Measurements from ENCODE around the gene HLA-DPB1. TPM values are rescaled to one million over a fixed set of nuclear protein-coding genes. Genes with fewer than 3 reads are reported as not detected.

Gene HLA-DPB1
- total RNA-seq, 1 donor from 2014 or later, result 94.8 TPM

GRCh38 chr6:33124947-33125346 is 49.2 kb downstream of the HLA-DPB1 start:
- no peak for DNase-seq (ENCODE audit: extremely low spot score in 2 of 2)
- Histone ChIP-seq H3K36me3 (no peaks in the 10 kb centered on the region), H3K4me1 (no peaks in the 10 kb centered on the region), H3K27me3 (no peaks in the 10 kb centered on the region), H3K9me3 (no peaks in the 10 kb centered on the region), H3K4me3 (no peak overlapping the region), H3K27ac (no peak overlapping the region)
- intact Hi-C loops (cut with DNase I), result no loop called here
- TF ChIP-seq POLR2A (IDR thresholded peaks at IDR 0.05), result no peak
- TF ChIP-seq POLR2AphosphoS5 (IDR thresholded peaks at IDR 0.05; ENCODE audit: insufficient read depth in 1 of 2, low read depth in 1 of 2), result no peak
- TF ChIP-seq, protein P1, sequence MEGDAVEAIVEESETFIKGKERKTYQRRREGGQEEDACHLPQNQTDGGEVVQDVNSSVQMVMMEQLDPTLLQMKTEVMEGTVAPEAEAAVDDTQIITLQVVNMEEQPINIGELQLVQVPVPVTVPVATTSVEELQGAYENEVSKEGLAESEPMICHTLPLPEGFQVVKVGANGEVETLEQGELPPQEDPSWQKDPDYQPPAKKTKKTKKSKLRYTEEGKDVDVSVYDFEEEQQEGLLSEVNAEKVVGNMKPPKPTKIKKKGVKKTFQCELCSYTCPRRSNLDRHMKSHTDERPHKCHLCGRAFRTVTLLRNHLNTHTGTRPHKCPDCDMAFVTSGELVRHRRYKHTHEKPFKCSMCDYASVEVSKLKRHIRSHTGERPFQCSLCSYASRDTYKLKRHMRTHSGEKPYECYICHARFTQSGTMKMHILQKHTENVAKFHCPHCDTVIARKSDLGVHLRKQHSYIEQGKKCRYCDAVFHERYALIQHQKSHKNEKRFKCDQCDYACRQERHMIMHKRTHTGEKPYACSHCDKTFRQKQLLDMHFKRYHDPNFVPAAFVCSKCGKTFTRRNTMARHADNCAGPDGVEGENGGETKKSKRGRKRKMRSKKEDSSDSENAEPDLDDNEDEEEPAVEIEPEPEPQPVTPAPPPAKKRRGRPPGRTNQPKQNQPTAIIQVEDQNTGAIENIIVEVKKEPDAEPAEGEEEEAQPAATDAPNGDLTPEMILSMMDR (IDR thresholded peaks at IDR 0.05), result no peak

DNA sequence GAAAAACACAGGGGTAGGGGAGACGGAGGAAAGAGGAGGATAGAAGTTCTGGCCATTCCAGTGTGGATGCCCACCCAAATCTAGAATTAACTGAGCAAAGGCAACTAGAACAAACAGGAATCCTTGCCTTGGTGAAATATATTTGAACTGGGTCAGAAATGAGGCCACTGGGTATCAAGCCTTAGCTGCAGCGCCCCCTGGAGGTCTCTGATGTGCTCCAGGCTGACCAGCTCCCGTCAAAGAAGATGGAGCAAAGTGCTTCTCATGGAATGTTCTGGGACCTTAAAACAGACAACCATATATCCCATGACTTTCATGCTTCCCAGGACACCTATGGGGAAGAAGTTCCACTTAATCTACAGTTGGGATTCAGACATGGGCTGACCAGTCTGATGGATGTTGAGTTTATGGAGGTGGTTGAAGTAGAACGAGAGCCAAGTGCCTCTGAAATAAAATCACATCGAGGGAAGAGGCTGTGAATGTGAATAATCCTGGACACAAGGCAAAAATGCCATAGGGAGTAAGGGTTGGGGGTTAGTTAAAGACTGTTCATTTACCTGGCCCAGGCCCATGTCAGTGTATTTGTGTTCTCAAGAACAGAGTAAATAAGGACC is 50.4 kb downstream of the HLA-DPB1 start:
- Histone ChIP-seq H3K4me3 (no peak overlapping the region), H3K27me3 (no peaks in the 10 kb centered on the region), H3K27ac (no peak overlapping the region), H3K36me3 (no peaks in the 10 kb centered on the region), H3K9me3 (no peaks in the 10 kb centered on the region), H3K4me1 (no peaks in the 10 kb centered on the region)
- TF ChIP-seq, protein P1 (IDR thresholded peaks at IDR 0.05), result peak in 2 of 3 experiments; percentile 30 to 37
- no peak for TF ChIP-seq POLR2A (IDR thresholded peaks at IDR 0.05)
- no peak for DNase-seq (ENCODE audit: extremely low spot score in 2 of 2)
- intact Hi-C loops (cut with DNase I), result no loop called here

GRCh38 chr6:33128318-33128717 is 52.5 kb downstream of the HLA-DPB1 start:
- H3K4me1 ChIP-seq, result no peaks in the 10 kb centered on the region
- H3K27ac ChIP-seq, result no peak overlapping the region
- DNase-seq (ENCODE audit: extremely low spot score in 2 of 2), result no peak
- no peaks in the 10 kb centered on the region for H3K36me3 ChIP-seq
- H3K27me3 ChIP-seq, result no peaks in the 10 kb centered on the region
- no peak for TF ChIP-seq POLR2A (IDR thresholded peaks at IDR 0.05)
- TF ChIP-seq POLR2AphosphoS5 (IDR thresholded peaks at IDR 0.05; ENCODE audit: insufficient read depth in 1 of 2, low read depth in 1 of 2), result no peak
- TF ChIP-seq, protein P1 (IDR thresholded peaks at IDR 0.05), result no peak
- no peaks in the 10 kb centered on the region for H3K9me3 ChIP-seq
- intact Hi-C loops (cut with DNase I), result no loop called here
- H3K4me3 ChIP-seq, result no peak overlapping the region

DNA sequence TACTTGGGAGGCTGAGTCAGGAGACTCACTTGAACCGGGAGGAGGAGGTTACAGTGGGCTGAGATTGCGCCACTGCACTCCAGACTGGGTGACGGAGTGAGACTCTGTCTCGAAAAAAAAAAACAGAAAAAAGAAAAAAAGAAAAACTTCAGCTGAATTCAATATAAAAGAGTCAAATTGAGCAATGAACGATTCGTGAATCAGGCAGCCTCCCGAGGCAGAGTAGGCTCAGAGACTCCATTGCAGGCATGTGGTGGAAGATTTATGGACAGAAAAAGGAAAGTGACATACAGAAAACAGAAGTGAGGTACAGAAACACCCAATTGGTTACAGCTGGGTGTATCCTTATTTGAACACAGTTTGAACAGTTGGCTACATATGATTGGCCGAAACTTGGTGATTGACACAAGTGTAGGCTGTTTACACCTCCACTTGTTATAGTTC is 56.3 kb downstream of the HLA-DPB1 start:
- Histone ChIP-seq H3K4me3 (no peak overlapping the region), H3K9me3 (no peaks in the 10 kb centered on the region)
- intact Hi-C loops (cut with DNase I), result no loop called here

DNA sequence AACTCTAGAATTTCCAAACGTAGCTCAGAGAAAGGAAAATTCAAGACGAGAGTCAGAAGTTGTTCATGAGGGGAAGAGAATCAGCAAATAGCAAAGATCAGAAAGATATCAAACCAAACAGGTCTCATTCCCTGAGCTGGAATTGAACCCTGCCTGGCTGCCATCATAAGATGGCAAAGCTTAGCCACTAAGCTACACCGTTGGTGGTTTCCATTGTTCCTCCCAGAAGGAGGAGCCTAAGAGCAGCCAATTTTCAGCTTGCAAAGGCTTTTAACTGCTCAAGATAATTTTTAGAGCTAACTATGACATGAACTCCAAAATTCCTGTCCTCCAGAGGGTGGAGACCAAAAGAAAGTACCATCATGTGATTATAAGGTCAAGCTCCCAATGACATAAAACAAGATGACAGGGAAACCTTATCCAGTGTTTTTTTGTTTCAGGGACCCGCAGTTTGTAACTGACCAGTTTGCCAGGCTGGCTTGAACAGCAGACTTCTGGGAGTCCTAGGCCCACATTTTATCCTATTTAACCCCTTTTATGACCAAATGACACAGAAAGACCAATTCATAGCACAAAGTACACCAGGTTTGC is 60.6 kb downstream of the HLA-DPB1 start:
- H3K36me3 ChIP-seq, result no peaks in the 10 kb centered on the region
- H3K27me3 ChIP-seq, result no peaks in the 10 kb centered on the region
- H3K4me1 ChIP-seq, result no peaks in the 10 kb centered on the region
- no peaks in the 10 kb centered on the region for H3K9me3 ChIP-seq
- TF ChIP-seq POLR2A (IDR thresholded peaks at IDR 0.05) (no peak), POLR2AphosphoS5 (IDR thresholded peaks at IDR 0.05; ENCODE audit: insufficient read depth in 1 of 2, low read depth in 1 of 2) (no peak)
- TF ChIP-seq, protein P1 (IDR thresholded peaks at IDR 0.05), result no peak
- no peak for DNase-seq (ENCODE audit: extremely low spot score in 2 of 2)
- no peak overlapping the region for H3K27ac ChIP-seq
- intact Hi-C loops (cut with DNase I), result no loop called here
- no peak overlapping the region for H3K4me3 ChIP-seq

More for the DNA sequence above, 56.3 kb downstream of the HLA-DPB1 start:
- Histone ChIP-seq H3K4me1 (no peaks in the 10 kb centered on the region), H3K27me3 (no peaks in the 10 kb centered on the region), H3K27ac (peak overlapping the region; percentile 6), H3K36me3 (no peaks in the 10 kb centered on the region)
- TF ChIP-seq POLR2A (IDR thresholded peaks at IDR 0.05), result no peak
- TF ChIP-seq, protein P1 (IDR thresholded peaks at IDR 0.05), result no peak
- no peak for DNase-seq (ENCODE audit: extremely low spot score in 2 of 2)

Measured in vagina (tissue), 2 donors.